Left colon (tissue), 2 donors: Measurements from ENCODE around the gene ELAPOR1. TPM values are rescaled to one million over a fixed set of nuclear protein-coding genes. Genes with fewer than 3 reads are reported as not detected.
"Not testable (repeated sequence)": the region's sequence is repeated elsewhere in the genome, so short reads cannot be mapped to it uniquely, and the experiment has no call there.

Experiments
- ATAC-seq: fragments of 200-7000 bp; cut with Tn5 transposase; one replicate; pipeline ENCODE4 v1.9.1; 2020; ENCODE audit warnings: mild to moderate bottlenecking, moderate library complexity
- DNase-seq, 2 donors: peaks; one replicate each; pipeline ENCODE4 v3.0.0-alpha.2; 2020
- intact Hi-C, 2 donors: fragments of 100-400 bp; cut with DNase I in 1 of 2; cut with micrococcal nuclease in 1 of 2; formaldehyde crosslinking; loops; one replicate each; pipeline versions ENCODE4 v1.11.2 to v1.14.0; 2022; cut with DNase I, micrococcal nuclease
- total RNA-seq, 2 donors: library from RNA; stranded (reverse); fragmentation: NEBNext Ultra II Directional; extraction: Animal tissue kit (Norgen Biotek cat#: 25700); gene quantifications; one replicate each; pipeline ENCODE4 v1.2.1, GENCODE V29; 2021
- donor health status: DM: no; HTN: no; CAD: no.
- donor health status: DM: yes; HTN: yes; CAD: no.

The ELAPOR1 gene
- total RNA-seq, 2 donors from 2014 or later: 96.7 to 121 TPM

DNA sequence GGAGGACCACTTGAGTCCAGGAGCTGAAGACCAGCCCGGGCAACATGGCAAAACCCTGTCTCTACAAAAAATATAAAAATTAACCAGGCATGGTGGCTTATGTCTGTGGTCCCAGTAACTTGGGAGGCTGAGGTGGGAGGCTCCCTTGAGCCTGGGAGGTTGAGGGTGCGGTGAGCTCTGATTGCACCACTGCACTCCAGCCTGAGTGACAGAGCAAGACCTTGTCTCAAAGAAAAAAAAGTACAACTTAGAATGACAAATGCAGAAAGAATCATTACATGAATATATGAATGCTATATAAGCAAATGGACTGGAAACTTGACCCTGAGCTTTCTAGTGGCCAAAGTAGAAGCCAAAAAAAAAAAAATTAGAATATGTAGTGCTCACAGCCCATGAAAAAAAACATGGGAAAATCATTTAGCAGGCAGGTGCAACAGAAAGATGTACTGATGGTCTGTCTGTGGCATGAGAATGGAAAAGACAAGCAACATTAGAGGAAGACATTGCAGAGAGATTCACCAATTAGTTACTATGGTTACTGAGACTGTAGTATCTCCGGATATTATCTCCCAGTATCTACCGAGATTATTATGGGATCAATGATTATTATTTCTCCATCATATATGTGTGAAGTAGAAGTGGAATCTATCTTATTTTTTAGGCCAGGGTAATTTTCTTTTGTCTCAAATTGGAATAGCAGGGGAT, 19.2 kb downstream of the ELAPOR1 start:
- DNase-seq (no peak), ATAC-seq (no peak)
- intact Hi-C loops: no loop called here

DNA sequence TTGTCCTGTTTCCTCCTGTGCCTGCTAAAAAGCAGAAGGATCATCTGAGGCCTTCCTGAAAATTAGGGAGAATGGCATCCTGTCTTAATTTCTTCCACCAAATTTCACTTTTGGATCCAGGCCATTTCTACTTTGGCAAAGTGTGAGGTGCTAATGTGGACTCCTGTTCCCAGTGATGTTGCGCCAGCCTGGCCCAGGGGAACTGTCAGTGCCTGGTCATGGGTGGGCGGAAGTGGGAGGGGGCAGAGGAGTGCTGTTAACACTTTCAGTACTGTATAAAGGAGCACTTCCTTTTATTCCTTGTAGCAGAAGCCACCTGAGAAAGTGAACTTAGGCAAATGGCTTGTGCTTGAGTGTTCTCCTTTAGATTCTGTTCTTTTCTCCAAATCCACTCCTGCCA, 19.9 kb downstream of the ELAPOR1 start:
- DNase-seq (peak; percentile 48 to 71), ATAC-seq (peak; percentile 16)
- intact Hi-C loops: no loop called here

DNA sequence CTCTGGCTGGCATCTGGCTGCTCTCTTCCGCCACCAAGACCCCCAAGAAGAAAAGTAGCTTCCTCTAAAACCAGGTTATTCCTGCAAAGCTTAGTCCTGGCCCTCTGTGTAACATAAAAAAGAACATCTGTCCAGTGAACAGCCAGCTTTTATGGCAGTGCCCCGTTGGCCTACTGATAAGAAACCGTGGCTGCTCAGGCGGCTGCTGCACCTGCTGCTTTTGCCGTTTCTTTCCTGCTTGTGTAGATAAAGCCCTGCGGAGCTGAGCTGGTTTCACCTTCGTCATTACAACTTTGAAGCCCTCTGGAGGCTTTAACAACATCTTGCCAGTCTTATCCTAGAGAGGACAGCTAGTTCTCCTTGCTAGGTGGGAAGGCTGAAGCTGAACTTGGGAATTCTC, 20.5 kb downstream of the ELAPOR1 start:
- intact Hi-C loops: no loop called here
- DNase-seq: peak; percentile 76 to 84
- peak; percentile 70 for ATAC-seq

DNA sequence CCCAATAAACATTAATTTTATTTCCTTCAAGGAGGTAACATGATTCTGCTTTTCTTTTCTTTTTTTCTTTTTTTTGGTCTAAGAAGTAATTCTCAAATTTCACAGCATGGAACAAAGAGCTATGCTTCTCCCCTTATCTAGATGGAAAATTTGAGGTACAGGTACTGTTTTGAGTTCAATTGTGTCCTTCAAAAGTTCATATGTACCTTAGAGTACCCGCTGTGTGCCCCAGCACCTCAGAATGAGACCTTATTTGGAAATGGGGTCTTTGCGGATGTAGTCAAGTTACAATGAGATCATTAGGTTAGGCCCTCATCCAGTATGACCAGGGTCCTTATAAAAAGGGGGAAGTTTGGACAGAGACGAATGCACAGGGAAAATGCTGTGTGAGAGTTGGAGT, 22.0 kb downstream of the ELAPOR1 start:
- no peak for ATAC-seq
- intact Hi-C loops: no loop called here
- no peak for DNase-seq

DNA sequence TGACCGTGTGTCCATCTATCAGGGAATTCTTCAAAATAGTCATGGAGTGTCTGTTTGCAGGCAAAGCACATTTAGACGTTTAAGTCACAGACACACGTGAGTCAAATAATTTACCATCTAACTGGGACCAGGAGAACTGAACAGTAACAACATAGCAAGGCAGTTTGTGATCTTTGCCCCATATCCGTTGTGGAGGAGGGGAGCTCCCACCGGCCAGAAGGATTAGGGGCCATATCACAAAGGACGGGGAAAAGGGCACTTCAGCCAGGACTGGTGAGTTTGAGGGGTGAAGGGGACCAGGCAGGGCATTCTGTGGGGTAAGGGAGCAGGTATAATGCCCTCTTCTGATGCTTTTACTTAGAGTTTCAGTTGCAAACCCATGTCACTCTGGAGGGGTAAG, 22.9 kb downstream of the ELAPOR1 start:
- peak; percentile 30 for ATAC-seq
- peak in 1 of 2 donors; percentile 38 for DNase-seq
- intact Hi-C loops: no loop called here

DNA sequence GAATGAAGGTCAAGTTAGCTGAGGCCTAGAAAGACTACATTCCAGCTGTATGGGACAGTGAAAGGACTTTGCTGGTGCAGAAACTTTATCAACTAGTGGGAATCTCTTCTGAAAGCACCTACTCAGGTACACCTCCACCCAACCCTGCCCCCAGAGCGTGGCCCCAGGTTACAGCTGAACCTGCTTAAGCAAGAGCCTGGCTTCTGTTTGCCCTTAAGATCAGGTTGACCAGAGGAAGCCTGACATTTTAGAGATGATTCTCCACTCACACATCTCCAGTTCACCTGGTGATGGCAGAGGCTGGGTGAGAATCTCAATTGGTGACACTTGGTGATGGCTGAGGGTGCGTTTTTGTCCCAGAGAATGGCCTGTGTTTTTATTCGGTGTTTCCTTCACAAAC, 24.0 kb downstream of the ELAPOR1 start:
- ATAC-seq: peak; percentile 1
- DNase-seq: peak in 1 of 2 donors; percentile 49
- intact Hi-C loops: no loop called here

DNA sequence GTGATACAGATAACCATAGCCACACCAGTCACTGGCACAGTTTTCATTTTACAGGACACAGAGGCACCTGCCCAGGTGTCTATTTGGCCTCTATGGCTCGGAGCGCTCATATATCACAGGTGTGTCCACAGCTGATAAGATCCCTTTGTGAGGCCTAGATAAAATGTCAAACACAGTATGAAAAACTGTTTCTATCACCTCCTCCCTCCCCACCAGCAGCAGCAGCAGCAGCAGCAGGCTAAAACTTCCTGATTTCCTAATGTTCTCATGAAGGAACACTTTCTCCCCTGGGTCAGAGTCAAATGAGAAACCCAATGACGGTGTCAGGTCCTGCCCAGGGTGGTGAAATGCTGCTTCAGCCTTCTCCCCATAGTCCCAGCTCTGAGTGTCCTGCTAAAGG, 24.4 kb downstream of the ELAPOR1 start:
- DNase-seq: peak; percentile 51 to 72
- intact Hi-C loops: no loop called here
- peak; percentile 66 for ATAC-seq

DNA sequence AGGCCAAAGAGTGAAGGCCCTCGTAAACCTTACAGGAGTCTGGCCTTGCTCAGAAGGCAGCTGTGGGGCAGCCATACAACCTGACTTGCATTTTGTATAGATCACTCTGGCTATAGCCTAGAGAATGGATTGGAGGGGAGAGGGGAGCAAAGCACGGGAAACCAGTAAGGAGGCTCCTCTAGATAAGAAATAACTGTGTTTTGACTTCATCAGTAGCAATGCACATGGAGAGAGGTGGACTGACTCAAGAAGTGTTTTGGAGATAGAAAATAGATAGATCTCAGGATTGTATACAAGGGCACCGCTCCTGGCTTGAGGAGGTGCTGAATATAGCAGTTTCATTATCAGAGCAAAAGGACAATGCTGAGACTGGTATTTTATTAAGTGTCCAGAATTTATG, 26.5 kb downstream of the ELAPOR1 start:
- DNase-seq: no peak
- intact Hi-C loops: no loop called here

DNA sequence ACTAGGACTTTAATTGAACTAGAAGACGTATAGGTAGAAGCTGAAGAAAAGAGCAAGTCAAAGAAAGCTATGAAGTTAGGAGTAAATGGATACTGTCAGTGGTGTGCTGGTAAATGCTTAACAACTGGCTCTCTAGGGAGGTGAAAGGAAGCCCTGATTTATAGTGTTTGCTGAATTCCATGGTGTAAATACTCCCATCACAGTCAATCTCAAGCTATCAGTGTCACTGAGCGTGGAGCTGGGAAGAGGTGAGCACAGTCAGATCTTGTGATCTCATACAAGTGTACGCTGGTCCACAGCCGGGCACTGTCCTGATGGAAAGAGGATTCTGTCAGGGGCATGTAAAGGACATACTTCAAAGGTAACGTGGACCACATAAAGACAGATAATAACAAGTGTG, 28.3 kb downstream of the ELAPOR1 start:
- ATAC-seq: peak; percentile 55
- no peak for DNase-seq
- intact Hi-C loops: no loop called here

More for the DNA sequence above, 26.5 kb downstream of the ELAPOR1 start:
- ATAC-seq: no peak

DNA sequence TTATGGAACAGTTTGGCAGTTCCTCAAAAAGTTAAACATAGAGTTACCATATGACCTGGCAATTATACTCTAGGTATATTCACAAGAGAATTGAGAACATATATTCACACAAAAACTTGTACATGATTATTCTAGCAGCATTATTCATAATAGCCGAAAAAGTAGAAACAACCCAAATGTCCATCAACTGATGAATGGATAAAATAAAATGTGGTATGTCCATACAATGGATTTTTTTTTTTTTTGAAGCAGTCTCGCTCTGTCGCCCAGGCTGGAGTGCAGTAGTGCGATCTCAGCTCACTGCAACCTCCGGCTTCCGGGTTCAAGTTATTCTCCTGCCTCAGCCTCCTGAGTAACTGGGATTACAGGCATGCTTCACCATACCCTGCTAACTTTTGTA, 28.8 kb downstream of the ELAPOR1 start:
- ATAC-seq, intact Hi-C loops, DNase-seq: not testable (repeated sequence)

DNA sequence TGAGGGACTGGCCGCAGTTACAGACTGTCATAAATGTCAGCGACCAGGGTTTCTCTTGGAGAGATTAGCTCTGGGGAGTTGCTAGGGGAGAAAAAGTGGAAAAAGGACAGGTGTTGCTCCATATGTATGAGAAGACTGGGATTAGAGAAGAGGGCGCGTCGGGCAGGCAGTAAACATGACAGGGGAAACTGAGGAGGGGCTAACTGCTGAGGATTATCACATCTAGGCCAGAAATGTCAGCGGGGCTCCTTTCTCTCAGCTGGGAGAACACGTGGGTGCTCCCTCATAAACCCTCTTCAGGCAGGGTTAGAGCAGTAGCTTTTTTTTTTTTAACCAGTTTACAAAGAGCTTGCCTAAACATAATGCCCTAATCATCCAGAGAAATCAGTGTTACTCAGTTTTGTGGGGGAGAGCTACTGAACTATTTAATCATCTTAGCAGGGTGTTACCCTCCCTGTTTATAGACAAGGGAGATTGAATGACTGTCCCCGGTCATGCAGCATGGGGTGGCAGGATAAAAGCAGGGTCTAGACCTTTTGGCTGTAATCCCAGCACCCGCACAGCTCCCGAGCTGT, 35.2 kb downstream of the ELAPOR1 start:
- intact Hi-C loops: no loop called here
- peak; percentile 39 for ATAC-seq
- DNase-seq: no peak

DNA sequence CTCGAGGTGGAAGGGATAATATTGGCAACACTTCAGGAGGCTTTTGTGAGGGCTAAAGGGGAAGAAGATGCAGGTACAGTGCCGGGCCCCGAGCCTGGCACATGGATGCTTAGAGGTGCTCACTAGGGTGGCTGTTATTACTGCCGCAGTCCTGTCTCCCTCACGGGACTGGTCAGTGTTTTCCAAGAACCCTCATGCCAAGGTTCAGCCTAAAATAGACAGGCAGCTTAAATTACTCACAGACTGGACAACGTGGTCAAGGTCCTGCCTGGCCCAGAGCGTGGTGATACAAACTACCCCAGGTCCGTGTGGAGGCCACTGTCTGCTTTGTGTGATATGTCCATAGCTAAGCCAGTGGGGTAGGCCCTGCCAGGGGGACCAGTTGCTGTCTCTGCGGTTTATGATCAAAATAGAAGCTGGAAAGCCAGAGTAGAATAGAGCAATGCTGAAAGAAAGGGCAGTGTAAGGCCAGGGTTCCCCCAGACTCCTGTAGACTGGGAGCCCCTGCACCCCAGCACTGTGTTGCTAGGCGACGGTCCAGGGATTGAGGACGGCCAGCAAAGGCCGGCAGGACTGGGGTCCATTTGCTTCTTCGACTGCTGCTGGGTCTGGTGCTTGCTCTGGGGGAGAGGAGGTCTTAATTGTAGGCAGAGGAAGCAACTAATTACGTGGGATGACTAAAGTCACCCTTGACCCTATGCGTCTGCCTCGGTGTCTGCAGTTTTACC, 36.1 kb downstream of the ELAPOR1 start:
- ATAC-seq (peak; percentile 4), DNase-seq (no peak)
- intact Hi-C loops: no loop called here

DNA sequence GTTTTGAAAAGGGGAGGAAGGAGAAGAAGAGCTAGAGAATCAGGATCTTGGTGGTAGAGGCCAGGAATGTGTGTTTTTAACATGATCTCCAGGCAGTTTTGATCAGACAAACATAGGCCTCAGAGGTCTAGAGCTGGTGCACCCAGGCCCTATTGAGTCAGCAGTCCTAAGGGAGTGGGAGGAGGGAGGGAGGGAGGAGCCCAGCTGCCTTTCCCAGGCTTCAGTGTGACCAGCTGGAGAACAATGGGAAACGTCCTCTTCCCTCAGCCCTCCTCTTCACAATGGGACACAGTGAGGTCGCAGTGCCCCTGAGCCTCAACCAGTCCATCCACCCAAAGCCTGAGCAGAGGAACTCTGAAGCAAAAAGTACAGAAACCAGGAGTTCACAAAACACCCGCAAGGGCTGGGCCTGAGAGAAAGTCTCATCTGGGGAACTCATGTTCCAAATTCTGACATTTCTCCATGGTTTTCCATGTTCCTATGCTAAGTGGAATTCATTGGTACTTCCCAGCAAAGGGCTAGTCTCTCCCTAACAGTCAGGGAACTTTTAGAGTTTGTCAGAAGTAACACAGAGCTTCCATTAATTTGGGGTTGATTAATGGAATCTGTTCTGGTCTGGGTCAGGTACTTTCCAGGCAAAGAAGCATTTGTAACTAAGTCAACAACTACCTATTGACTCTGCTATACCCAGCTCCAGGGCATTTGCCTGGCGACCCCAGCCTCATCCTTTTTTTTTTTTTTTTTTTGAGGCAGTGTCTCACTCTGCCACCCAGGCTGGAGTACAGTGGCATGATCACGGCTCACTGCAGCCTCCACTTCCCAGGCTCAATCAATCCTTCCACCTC, 37.5 kb downstream of the ELAPOR1 start:
- ATAC-seq (peak; percentile 82), DNase-seq (peak; percentile 60 to 72)
- intact Hi-C loops: no loop called here

DNA sequence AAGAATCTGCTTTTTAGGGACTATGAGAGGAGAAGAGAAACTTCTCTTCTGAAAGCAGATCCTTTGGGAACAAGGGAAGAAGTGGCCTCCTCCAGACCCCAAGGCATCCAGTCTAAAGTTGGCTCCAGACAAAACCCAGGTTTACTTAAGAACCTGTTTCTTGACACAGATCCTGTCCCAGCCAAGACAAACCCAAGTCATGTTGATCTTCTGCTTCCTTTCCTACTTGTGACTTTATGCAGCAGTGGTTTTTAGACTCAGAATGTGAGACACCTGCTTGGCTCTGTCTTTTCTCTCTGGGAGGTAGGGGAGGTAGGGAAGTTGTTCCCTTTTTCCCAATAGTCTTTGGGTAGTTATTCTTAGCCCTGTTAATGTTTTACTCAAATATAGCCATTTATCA, 38.3 kb downstream of the ELAPOR1 start:
- intact Hi-C loops: no loop called here
- DNase-seq: no peak
- peak; percentile 59 for ATAC-seq

DNA sequence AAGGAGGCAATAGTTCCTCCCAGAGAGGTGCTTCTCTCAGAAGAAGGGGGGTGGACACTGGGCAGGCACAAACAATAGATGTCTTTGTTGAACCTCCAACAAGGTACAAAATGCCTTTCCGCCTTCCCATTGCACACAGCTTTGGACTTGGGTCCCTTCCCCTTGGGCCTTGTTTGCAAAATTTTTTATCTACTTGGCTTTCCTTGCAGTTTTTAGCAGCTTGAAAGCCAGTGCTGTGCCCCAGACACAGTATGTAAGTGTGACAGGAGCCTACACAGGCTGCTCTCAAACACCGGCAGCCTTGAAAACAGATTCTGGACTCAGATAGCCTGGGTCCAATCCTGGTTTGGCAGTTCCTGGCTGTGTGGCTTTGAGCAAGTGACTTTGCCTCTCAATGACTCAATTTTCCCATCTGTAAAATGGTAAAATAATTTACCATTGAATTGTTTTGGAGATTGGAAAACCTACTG, 43.0 kb downstream of the ELAPOR1 start:
- ATAC-seq (peak; percentile 76), DNase-seq (peak in 1 of 2 donors; percentile 60)
- intact Hi-C loops: no loop called here

DNA sequence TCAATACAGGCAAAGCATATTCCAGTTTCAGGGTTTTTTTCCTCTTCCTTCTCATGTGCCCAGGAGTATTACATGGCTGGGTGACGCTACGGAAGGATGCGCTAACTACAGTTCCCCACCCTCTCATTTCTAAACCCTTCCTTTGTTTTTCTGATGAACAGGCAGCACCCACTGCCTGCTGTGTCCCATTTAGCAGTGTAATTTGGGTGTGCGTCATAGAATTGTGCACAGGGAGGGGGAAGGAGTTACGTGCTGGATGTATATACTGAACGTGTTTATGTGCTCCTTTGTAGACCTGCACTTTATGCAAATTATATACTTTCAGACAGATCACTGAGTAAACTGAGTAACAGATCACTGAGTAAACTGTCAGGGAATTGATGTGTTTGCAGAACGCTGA, 44.5 kb downstream of the ELAPOR1 start:
- ATAC-seq: peak; percentile 56
- intact Hi-C loops: no loop called here
- no peak for DNase-seq

DNA sequence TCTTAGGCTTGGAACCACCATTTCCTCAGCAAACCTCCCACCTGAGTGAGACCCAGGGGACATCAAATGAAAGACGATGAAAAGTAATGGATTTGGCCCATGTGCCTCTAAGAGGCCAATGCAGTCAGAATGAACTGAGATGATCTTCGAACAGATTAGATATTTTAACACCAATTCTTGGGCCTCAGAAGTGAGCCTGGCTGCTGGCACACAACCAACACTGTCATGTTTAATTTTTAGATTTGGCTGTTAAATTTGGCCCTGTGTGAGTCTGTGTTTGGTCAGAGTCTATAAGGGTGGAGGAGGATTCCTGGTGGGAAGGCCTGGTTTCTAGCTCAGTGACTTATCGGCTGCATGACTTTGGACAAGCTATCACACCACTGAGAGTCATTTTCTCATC, 45.4 kb downstream of the ELAPOR1 start:
- no peak for ATAC-seq

DNA sequence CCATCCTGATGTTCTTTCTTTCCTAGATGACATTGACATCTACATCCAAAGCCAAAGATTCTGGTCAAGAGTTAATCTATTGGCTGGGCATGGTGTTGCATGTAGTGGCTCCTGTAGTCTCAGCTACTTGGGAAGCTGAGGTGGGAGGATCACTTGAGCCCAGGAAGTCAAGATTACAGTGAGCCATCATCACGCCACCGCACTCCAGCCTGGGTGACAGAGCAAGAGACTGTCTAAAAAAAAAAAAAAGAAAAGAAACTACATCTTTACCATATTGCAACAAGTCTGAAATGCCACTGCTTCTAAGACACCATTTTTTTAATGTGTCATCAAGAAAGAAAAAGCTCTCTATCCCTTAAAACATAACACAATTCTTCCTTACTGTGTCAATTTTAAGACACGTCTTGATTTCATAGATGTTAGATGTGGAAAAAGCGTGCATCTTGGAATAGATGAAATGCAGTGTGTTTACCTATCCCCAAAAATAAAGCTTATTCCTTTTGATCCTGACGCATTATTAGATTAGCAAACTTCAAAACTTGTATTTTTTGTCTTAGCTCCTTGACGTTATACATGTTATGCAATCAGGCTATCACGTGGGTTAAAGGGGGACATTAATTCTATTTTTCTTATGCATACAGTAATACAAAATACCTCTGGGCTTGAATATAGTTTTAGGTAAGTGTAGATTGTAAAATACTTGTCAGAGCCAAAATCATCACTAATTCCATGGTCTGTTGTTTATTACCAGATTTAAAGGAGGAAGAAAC, 46.3 kb downstream of the ELAPOR1 start:
- no peak for DNase-seq
- no peak for ATAC-seq
- intact Hi-C loops: no loop called here

More for the DNA sequence above, 45.4 kb downstream of the ELAPOR1 start:
- no peak for DNase-seq
- intact Hi-C loops: no loop called here
